ENCODE measurements around the gene TTLL1.
A peak's percentile ranks its signal among the peaks of the same experiment; 100 is the strongest.

Gene TTLL1

DNA sequence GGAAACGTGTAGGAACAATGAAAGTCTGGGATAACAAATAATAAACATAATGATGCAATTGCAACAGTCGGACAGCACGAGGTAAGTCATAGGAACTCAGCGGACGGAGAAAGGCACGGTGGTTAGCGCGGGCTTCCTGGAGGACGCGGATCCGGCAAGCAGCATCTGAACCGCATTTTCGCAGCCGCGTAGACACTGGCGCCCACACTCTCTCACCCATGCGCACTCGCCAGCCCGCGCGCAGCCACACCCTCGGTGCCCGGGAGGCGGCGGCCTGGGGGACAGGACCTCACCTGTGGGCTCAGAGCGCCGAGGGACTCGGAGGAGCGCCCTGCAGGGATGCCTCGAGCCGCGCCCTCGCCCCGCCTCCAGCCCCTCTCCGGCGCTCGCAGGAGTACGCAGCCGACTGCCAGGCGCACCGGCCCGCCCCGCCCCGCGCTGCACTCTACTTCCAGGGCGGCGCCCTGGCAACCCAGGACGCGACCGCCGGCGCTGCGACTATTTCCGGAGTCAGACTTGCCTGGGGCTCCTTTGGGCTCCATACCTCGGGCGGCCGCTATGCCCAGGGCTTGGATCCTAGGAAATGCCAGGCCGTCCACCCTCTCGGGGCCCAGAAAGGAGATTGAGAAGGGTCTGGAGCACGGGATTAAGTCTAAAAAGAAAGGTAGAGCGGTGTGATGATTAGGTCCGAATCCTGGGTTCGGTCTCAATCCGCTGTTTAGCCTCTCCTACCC, at the start of gene TTLL1:
TTLL1 (minus strand) TSS at position 408 of the 734 bp plus-strand sequence. CDS start 13,805 bp downstream, outside the sequence.
- peak; percentile 80 for DNase-seq

DNA sequence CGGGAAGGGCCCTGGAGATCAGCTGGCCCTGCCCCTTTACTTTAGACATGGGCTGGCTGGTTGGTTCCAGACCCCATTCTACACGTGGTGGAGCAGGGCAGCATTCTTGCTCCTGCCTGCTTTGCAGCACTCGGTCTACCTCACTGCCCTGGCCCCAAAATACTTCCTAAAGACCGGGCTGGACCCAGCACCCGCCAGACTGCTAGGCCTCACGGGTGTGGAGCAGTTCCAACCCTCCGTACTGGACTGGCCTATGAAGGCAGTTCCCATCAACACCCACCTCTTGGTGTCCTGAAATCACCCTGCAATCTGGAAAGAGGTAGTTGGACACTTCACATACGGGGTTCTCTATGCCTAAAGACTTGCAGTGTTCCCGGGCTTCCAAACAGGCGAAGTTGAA, 47.6 kb upstream of the TTLL1 start:
- no peak for DNase-seq

DNA sequence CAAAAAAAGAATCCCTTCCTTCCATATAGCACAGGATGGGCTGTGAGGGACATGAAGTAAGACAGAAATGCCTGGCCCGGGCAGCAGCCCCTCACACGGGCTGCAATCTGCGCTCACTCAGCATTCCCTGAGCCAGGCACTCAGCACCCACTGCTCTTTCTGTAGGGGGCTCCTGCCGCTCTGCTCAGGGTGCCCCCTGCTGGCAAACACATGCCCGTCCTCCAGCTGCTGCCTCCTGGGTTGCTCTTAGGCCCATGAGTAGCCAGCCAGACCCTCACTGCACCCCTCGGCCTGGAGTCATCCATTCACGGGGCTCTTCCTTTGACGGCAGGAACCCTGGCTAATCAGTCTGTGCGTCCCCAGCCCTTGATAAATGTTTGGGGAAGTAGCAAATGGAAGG, 47.1 kb upstream of the TTLL1 start:
- no peak for DNase-seq

DNA sequence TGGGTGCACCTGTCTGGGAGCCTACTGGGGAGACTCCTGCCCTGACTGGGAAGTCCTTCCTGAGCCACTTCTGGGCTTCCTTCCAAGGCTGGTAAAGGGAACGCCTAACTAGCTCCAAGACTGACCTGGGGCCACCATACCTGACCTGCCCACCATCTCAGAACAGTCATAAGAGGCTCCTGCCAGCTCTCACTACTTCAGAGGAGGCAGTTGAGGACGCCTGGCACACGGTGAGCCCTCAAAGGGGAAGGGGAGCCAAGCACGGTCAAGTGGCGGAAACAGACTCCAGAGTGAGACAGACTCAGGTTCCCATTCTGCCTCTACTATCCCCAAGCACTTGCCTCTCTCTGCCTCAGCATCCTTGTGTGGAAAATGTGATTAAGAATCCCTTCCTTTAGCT, 46.4 kb upstream of the TTLL1 start:
- no peak for DNase-seq

DNA sequence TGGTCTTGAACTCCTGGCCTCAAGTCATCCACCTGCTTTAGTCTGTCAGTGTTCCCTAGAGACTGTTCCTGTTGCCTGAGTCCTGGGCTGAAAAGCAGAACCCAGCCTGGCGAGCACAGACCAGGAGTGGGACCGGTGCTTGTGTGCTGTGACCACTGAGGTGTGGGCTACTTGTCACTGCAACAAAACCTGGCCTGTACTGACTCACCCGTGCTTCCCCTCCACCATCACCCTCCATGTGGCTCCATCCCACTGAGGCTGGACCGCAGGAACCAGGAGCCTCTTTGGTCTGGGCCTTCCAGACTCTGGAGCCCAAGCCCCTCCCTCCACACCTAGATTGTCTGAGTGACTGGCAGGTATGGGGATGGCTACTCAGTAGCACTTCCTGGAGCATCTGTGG, 45.4 kb upstream of the TTLL1 start:
- no peak for DNase-seq

DNA sequence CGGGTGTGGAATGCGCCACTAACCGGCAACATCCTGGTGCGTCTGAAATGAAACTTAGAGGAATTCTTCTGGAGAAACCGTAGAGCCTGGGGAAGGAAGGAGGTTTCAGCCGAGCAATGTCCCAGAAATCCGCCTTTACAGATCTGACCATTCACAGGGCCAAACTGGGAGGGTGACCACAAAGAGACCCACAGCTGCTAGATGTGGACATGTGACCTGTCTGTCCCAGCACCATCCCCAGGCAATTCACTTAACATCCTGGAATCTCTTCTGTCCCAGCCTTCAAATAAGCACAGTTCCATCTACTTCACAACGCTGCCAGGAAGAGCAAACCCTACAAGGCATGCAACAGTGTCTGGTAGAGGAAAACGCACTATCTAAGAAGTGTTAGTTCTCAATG, 44.2 kb upstream of the TTLL1 start:
- DNase-seq: no peak

DNA sequence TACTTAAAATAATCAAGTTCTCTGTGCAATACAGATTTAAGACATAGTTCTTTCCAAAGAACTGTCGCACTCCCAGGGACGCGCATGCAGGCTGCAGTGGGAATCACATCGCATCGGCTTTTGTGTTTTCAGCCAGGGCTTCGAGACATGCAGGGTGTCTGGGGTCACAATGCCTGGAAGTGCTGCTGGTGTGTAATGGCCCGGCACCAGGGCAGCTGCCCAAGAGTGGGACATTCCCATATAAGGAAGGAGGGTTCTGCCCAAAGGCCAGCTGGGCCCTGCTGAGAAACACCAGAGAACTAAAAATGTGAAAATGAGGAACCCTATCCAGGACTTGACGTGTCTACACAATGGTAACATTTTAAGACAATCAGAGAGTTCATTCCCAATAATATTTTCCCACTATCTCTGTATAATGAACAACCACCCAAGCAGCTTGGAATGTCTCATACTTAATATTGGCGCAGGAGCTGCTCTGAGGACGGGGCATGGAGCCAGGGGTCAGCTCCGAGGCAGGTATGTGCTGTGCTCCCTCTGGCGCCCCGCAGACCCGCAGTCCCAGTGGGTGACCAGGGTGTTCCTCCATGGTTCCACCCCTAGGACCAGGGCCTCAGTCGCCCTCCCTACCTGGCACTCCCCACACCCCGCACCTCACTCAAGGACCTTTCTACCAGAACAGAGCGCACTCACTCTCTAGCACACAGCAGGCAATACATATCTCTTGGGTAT, 42.7 kb upstream of the TTLL1 start:
- no peak for DNase-seq

DNA sequence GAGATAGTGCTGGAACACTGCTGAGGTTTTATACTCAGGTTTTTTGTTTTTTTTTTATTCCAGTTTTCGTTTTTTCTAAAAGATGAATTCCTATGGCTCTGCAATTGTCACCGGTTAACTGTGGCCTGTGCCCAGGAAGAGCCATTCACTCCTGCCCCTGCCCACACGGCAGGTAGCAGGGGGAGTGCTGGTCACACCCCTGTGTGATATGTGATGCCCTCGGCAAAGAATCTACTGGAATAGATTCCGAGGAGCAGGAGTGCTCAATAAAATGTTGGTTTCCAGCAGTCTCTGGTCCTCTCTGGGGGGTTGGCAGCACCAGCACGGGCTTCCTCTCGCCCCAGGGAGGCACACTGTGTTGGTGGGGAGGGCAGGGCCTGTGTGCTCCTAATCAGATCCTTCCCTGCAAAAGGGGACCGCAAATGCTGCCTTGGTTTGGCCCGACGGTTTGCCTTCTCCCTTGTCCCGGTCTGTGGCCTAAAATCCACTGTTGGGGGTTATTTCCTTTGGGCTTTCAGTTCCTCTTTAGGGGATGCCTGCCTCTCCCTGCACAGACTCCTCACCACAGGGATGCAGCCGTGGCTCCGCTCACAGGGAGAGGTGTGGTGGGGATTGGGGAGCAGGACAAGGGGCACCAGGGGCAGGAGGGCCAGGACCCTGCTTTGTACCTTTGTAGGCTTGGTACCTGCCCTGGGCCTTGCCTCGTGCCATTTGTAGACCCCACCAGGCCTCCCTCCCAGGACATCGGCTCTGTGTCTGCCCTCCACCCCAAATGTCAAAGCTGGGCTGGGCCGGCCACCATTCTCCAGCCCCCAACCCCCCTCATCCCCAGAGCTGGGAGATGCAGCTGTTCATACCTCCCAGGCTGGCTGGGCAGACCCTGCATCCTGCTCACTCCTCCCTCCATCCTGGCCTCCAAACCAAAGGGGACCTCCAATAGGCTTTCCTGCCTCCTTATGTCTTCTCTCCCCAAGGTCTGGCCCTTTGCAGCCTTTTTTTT, 40.5 kb upstream of the TTLL1 start:
- DNase-seq: no peak

DNA sequence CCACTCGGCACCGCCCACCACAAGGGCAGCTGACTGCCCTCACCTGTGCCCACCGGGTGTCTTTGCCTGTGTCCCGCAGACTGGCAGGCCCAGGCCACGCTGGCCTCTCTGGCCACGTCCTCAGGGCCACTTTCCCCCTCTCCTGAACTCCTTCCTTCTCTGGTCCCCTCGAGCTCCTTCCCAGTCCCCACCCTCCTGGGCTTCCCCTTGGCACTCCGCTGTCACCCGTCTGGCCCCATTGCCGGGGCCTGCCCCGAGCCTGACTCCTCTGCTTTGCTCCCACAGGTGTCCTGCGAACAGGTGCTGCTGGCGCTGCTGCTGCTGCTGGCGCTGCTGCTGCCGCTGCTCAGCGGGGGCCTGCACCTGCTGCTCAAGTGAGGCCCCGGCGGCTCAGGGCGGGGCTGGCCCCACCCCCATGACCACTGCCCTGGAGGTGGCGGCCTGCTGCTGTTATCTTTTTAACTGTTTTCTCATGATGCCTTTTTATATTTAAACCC, 39.8 kb upstream of the TTLL1 start:
- no peak for DNase-seq

DNA sequence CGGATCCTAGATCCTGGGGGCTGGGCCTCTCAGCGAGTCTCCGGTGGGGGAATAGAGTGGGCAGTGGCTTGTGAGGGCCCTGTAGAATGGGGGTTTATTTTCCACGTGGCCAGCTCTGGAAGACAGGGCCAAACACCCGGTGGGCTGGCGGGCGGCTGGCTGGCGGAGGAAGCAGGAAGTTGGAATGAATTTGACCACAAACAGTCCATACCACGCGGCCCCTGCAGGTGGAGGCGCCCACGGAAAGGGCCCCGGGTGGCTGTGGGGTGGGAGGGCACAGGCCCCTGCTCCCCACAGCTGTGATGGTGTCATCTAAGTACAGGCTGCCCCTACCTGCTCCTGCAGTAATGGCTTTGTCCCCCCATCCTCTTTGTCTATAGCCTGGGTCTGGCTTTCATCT, 38.9 kb upstream of the TTLL1 start:
- no peak for DNase-seq

DNA sequence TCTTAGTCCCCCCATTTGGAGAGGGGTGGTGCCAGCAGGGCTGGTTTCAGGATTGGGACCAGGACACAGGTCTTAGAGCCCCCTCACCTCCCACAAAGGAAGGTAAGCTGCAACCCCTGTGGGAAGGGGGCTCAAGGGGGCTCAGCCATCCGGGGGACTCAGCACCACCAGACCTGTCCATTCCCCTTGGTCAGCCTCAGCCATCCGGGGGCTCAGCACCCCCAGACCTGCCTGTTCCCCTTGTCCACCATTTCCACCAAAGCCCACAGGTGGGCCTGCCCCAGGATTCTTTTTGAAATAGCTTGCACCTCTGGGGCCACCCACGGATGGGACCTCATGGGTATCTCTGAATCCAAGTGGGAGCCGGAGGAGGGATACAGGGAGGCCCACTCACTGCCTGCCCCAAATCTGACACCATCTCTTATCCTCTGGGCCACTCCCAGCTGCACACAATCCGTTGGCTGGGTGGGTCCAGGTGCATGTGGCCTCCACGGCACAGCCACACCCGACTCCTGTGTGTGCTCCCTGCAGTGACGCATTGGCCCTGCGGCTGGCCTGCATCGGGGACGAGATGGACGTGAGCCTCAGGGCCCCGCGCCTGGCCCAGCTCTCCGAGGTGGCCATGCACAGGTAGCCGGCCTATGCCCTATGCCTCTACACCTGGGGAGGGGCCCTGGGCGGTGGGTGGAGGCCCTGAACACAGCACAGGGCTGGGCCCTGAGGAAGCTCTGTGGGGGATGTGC, 38.1 kb upstream of the TTLL1 start:
- DNase-seq: no peak

DNA sequence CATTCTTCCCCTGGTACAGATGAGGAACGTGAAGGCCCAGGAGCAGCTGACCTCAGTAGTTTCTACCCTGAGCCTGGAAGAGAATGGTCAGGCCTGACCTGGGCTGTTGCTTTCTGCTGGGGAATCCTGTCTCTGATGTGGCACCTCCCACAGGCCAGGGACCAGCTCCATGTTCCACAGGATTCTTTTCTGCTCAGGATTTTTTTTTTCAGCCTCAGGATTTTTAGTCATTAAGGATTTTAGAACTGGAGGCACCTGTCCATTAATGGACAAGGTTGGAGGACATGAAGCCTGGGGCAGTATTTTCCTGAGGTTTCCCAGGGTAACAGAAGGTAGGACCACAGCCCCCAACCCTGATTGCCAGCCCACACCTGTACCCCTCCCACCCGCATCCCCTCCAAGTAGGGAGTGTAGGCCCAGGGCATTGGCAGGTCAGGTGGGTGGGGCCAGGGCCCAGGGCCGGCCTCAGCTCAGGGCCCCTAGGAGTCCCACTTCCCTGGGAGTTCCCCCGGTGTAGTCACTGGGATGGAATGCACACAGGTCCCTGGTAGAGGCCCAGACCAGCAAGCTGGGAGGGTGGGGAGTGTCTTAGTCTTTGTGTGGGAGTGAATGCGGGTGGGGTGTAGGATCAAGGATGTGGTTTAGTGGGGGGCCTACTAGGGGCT, 37.4 kb upstream of the TTLL1 start:
- no peak for DNase-seq

DNA sequence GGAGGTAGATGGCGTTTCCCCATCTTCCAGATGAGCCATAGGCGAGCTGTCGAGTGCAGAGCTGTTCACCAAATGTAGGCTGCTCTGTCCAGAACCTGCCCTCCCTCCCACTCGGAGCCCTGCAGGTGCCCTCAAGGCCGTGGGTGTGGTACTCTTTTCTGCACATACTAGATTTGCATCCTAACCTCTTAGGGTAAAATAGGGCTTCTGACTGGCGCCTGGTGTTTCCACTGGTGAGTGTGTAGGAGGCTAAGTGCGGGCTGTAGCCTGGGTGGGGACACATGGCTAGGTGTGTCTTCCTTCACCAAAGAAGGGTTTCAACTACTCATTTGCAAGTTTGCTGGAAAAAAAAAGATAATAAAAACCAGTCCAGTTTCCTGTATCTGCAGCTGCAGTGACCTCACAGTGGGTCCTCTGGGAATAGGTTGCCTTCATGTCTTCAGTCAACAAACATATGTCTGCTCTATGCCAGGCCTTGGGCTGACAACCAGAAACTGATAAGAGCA, 29.8 kb upstream of the TTLL1 start:
- DNase-seq: no peak

DNA sequence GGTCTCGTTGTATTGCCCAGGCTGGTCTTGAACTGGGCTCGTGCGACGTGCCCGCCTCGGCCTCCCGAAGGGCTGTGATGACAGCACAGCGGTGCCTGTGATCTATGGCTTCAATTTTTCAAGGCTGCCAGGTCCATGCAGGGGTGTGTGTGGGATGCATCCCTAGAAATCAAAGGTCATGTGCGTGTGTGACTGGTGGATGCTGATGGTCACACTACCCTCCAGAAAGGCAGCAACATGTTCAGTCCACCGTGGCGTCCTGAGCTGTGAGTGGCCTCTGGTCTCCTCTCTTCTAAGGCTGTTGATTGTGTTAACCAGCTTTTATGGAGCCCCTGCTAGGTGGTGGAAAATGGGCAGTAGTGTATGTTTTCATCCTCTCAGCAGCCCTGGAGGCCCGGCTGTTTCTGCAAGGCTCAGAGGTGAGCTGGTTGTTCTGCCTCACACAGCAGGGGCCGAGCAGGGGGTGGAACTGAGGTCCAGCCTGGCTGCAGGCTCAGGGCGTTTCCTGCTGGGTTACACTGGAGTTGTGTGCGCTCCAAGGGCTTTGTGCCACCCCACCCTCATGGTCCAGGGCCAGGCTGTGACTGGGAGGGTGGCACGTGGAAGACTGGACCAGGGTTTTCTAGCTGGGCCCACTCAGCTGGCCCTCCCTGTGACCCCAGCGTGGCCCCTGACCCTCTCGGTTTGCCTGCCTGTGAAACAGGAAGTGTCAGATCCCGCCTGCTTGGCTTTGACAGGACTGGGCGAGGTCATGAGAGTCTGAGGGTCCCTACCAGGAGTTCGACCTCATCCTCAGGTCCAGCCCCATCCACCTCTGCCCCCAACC, 29.0 kb upstream of the TTLL1 start:
- no peak for DNase-seq

DNA sequence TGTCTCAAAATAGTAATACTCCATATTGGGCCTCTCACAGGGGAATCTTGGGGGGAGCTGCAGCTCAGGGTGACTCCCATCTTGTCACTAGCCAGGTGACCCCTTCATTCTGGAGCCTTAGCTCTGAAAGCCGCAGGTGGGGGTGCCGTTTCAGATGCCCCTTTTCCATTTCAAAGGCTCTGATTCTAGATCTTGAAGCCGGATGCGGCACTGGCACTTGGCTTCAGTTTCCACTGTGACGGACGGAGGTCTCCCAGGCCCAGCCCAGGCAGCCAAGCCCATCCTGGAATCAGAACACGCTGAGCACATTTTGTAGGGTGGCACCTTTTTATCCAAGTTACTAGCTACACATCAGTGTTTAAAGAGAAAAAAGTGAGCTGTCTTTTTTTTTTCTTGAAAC, 27.7 kb upstream of the TTLL1 start:
- DNase-seq: no peak

DNA sequence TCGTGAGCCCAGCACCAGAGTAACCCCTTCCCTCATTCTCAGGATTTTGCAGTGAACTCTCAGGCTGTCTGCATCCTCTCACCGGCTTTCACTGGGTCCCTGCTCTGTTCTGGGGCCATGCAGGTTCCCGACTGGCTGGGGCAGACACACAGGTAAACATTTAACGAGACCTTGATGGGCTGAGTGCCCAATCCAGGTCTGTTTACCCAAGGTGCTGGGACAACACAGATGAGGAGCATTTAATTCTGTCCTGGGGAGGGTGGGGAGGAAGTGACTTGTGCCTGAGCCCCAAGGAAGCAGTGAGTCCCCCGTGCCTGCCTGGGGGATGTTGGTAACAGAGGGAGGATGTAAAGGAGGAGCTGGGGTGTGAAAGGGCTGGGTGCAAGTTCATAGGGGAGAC, 25.8 kb upstream of the TTLL1 start:
- no peak for DNase-seq

DNA sequence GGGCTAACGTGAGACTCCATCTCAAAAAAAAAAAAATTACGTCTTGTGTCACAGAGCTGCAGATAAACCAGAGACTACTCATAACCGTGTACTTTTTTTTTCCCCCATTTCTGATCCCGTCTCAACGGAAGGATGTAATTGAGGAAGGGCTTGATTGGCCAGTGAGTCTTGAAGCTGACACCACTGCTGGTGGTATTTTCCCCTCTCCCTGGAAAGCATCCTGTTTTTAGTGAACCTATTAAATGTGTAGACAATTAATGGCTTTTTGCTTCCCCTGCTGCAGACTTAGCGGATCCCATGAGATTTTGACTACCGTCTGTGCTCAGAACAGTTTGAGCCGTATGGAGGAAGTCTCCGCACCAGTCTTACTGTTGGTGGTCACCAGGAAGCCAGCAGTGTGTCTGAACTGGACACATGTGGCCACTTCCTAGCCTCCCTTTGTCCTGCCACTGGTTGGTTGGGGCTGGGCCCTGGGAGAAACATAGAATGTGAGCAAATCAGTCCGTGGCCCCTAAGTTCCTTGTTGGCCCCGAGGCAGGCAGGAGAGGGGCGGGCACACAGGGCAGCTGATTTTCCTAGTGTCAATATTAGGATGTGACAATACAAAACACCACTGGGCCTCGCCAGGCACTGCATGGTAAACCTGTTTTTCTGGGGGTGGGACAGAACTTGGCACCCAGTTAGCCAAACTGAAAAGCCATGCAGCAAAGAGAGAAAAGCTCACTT, 24.5 kb upstream of the TTLL1 start:
- no peak for DNase-seq

DNA sequence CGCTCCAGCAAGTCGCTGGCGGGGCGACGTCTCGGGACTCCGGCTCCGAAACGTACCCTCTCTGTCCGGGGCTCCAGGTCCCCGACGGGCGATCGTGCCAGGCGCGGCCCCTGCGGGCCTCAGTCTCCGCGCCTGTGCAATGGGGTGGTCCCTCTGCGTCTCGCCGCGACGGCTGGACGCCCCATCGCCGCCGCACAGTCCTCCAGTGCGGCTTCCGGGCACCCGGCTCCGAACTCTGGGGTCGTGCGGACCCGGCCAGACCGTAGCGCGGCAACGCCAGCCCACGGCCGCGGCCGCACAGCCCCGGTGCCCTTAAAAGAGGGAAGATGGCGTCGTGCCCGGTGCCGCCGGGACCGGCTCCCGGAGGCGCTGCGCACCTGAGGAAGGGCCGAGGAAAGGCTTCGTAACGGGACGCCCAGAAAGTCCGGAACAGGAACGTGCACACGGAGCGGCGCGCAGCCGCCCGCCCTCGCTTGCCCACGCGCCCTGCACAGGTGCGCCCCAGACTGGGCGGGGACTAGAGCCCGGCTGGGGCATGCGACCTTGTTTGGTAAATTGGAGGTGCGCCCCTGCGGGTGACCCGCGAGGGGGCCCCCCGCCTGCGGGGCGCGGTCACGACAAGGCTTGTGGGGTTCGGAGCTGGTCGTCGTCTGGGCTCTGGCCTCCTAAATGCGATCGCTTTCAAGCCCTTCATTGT, 21.9 kb upstream of the TTLL1 start:
- no peak for DNase-seq

DNA sequence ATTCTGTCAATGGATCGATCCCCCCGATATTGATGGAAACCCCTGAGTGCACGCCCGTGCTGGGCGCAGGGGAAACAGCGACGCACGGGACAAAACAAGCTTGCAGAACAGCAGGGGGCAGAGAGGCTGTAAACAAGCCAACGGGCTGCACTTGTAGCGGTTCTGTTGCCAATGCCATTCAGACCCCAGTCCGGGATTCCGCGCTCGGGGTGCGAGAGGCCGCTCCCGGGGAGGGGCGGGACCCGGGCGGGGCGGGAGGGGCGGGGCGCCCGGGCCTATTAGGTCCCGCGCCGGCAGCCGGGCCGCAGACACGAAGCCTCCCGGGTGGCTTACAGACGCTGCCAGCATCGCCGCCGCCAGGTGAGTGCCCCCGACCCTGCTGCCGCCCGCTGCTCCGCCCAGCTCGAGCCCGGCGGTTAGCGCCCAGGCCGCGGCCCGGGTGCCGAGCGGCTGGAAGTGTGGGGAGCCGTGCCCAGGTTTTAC, 21.3 kb upstream of the TTLL1 start, which contains the start of gene BIK:
BIK (plus strand) TSS at position 307 of the 483 bp plus-strand sequence. CDS start 13,273 bp downstream, outside the sequence.
- no peak for DNase-seq
